Measurements from ENCODE around the gene PPIH.

DNA sequence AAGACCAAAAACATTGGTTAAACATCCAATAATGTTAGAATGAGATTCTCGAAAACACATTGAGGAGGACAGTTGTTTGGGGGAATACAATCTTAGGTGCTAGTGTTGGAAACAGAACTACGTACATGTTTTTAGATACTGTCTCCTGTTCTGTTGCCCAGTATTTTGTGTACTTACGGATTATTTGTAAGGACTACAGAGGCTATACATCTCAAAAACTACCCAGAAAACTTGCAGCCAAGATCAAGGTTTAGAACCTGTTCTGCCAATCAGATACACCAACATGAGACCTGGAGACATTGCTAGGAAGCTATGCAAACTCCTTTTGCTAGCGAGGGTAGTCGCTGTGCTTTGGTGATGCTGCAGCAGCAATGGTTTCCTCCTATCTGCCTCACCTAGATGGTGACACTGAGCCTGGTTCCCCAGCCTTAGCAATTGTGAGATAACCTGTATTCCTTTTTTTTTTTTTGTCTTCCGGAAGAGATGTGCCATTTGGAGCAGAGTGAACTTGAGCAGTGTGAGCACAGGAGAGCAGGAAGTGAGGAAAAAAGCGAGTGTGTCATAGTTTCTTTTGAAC lies 45.8 kb downstream of the PPIH start:
- TF ChIP-seq, protein P1, sequence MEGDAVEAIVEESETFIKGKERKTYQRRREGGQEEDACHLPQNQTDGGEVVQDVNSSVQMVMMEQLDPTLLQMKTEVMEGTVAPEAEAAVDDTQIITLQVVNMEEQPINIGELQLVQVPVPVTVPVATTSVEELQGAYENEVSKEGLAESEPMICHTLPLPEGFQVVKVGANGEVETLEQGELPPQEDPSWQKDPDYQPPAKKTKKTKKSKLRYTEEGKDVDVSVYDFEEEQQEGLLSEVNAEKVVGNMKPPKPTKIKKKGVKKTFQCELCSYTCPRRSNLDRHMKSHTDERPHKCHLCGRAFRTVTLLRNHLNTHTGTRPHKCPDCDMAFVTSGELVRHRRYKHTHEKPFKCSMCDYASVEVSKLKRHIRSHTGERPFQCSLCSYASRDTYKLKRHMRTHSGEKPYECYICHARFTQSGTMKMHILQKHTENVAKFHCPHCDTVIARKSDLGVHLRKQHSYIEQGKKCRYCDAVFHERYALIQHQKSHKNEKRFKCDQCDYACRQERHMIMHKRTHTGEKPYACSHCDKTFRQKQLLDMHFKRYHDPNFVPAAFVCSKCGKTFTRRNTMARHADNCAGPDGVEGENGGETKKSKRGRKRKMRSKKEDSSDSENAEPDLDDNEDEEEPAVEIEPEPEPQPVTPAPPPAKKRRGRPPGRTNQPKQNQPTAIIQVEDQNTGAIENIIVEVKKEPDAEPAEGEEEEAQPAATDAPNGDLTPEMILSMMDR (IDR thresholded peaks at IDR 0.05) = no peak
- TF ChIP-seq POLR2A (IDR thresholded peaks at IDR 0.05) = no peak
